Lung (tissue), 12 donors: ENCODE data around the gene ASTN1. TPM values are rescaled to one million over a fixed set of nuclear protein-coding genes. Genes with fewer than 3 reads are reported as not detected.

ENCODE experiments used
- ATAC-seq: fragments of 200-7000 bp; cut with Tn5 transposase; one replicate; pipeline ENCODE4 v1.9.1; 2020; ENCODE audit warnings: moderate number of reproducible peaks; ENCODE audit not compliant: insufficient read depth, low FRiP score
- DNase-seq, 3 donors: peaks; one replicate each; pipeline ENCODE4 v3.0.0-alpha.2; 2013 to 2017
- H3K27ac ChIP-seq, 2 donors: one replicate each; pipeline ENCODE4 v1.5.1; 2013; ENCODE audit warnings: mild to moderate bottlenecking in 2 of 2, moderate library complexity in 2 of 2, control low read depth in 1 of 2, inconsistent platforms in 1 of 2, low read depth in 1 of 2, low read length in 1 of 2
- H3K27me3 ChIP-seq, 3 donors: one replicate each; pipeline ENCODE4 v1.5.1; 2013; ENCODE audit warnings: low read length in 2 of 3; ENCODE audit not compliant: control insufficient read depth in 3 of 3, insufficient read depth in 3 of 3
- H3K36me3 ChIP-seq, 4 donors: one replicate each; pipeline ENCODE4 v1.5.1; 2013; ENCODE audit warnings: low read length in 4 of 4, mild to moderate bottlenecking in 1 of 4, moderate library complexity in 1 of 4; ENCODE audit not compliant: control insufficient read depth in 4 of 4, insufficient read depth in 4 of 4
- H3K4me1 ChIP-seq, 5 donors: one replicate each; pipeline ENCODE4 v1.5.1; 2013; ENCODE audit warnings: low read length in 5 of 5, mild to moderate bottlenecking in 2 of 5, moderate library complexity in 1 of 5; ENCODE audit not compliant: control insufficient read depth in 5 of 5, insufficient read depth in 5 of 5
- H3K4me3 ChIP-seq: one replicate; pipeline ENCODE4 v1.5.1; 2013; ENCODE audit warnings: mild to moderate bottlenecking, control low read depth, moderate library complexity
- H3K9ac ChIP-seq, 2 donors: one replicate each; pipeline ENCODE4 v1.5.1; 2013; ENCODE audit warnings: low read length in 2 of 2, control low read depth in 1 of 2; ENCODE audit not compliant: insufficient read depth in 1 of 2
- H3K9me3 ChIP-seq, 4 donors: one replicate each; pipeline ENCODE4 v1.5.1; 2013; ENCODE audit warnings: low read length in 3 of 4, mild to moderate bottlenecking in 1 of 4, moderate library complexity in 1 of 4; ENCODE audit not compliant: control insufficient read depth in 4 of 4, insufficient read depth in 3 of 4
- CTCF ChIP-seq: IDR thresholded peaks from 2 replicates; pipeline ENCODE4 v1.5.1; 2012; ENCODE audit warnings: mild to moderate bottlenecking; ENCODE audit errors: control extremely low read depth, extremely low read depth
- WGBS, 2 donors: extraction: QIAGEN DNeasy Blood & Tissue Kit; methylation state at CpG; one replicate each; pipeline ENCODE4 v1.1.7; 2013; 5-methylcytosine and 5-hydroxymethylcytosine counted together
- polyA plus RNA-seq, 2 donors: library from polyadenylated mRNA; stranded (reverse); fragments of 200-250 nt; gene quantifications; one replicate each; pipeline ENCODE4 v1.2.1, GENCODE V29; 2013
- total RNA-seq, 2 donors: library from RNA; depleted of rRNA in 1 of 2; stranded (reverse); fragments of >200 nt in 1 of 2; gene quantifications; one replicate each; pipeline ENCODE4 v1.2.1, GENCODE V29; 2014 to 2021
- donor health status: control.
- donor health status: control.
- donor health status: Bipolar disorder and iron deficiency.
- donor health status: healthy.
- donor health status: DM: yes; HTN: yes; CAD: no.

Gene ASTN1
- total and polyA plus RNA-seq, 4 donors: 0.03 to 3.6 (median 0.08) TPM

- H3K36me3 ChIP-seq: no peaks in the 10 kb centered on the region
- H3K27ac ChIP-seq: no peak overlapping the region
- peaks cover 0 to 4% (median 0%) of the 10 kb centered on the region in 3 donors for H3K27me3 ChIP-seq
- H3K9ac ChIP-seq: no peak overlapping the region
- no peaks in the 10 kb centered on the region for H3K4me1 ChIP-seq
- TF ChIP-seq CTCF: no peak
- ATAC-seq (no peak), DNase-seq (no peak)
- peaks cover 0 to 6% (median 0%) of the 10 kb centered on the region in 4 donors for H3K9me3 ChIP-seq
- WGBS, 2 donors: 90% methylated on average over 22 of the region's 22 CpGs
- no peak overlapping the region for H3K4me3 ChIP-seq
Observed at GRCh38 chr1:177032434-177032833, 132.1 kb downstream of the ASTN1 start.

GRCh38 chr1:177024623-177025022 lies 139.9 kb downstream of the ASTN1 start:
- WGBS, 2 donors: 84 to 91% methylated on average over 4 of the region's 4 CpGs
- Histone ChIP-seq H3K4me1 (peaks cover 0 to 5% (median 0%) of the 10 kb centered on the region in 5 donors), H3K9ac (no peak overlapping the region), H3K27me3 (no peaks in the 10 kb centered on the region), H3K27ac (no peak overlapping the region), H3K36me3 (no peaks in the 10 kb centered on the region), H3K4me3 (no peak overlapping the region), H3K9me3 (peaks cover 0 to 6% (median 0%) of the 10 kb centered on the region in 4 donors)
- ATAC-seq (no peak), DNase-seq (no peak)
- no peak for TF ChIP-seq CTCF

- no peak for ATAC-seq
- no peak overlapping the region for H3K9ac ChIP-seq
- peaks cover 0 to 5% (median 0%) of the 10 kb centered on the region in 5 donors for H3K4me1 ChIP-seq
- H3K27me3 ChIP-seq: no peaks in the 10 kb centered on the region
- no peak overlapping the region for H3K4me3 ChIP-seq
- no peak overlapping the region for H3K27ac ChIP-seq
- peaks cover 0 to 4% (median 0%) of the 10 kb centered on the region in 4 donors for H3K9me3 ChIP-seq
- 68 to 69% methylated on average over 3 of the region's 3 CpGs for WGBS, 2 donors
- no peaks in the 10 kb centered on the region for H3K36me3 ChIP-seq
- TF ChIP-seq CTCF: no peak
- DNase-seq: no peak
Observed at GRCh38 chr1:177023726-177024125, 140.8 kb downstream of the ASTN1 start.

GRCh38 chr1:177023249-177023648 lies 141.3 kb downstream of the ASTN1 start:
- WGBS, 2 donors: 91 to 96% methylated on average over 14 of the region's 14 CpGs
- DNase-seq: no peak
- TF ChIP-seq CTCF: no peak
- Histone ChIP-seq H3K9ac (no peak overlapping the region), H3K9me3 (peaks cover 0 to 4% (median 0%) of the 10 kb centered on the region in 4 donors), H3K4me1 (peaks cover 0 to 5% (median 0%) of the 10 kb centered on the region in 5 donors), H3K4me3 (no peak overlapping the region), H3K27me3 (no peaks in the 10 kb centered on the region), H3K36me3 (no peaks in the 10 kb centered on the region), H3K27ac (no peak overlapping the region)
- ATAC-seq: no peak
